Keratinocyte (primary cell): ENCODE measurements around the gene LIME1. TPM values are rescaled to one million over a fixed set of nuclear protein-coding genes. Genes with fewer than 3 reads are reported as not detected.

Source experiments
- DNase-seq: peaks from one replicate; pipeline ENCODE4 v3.0.0-alpha.2; 2011; ENCODE audit warnings: low read depth, missing footprints, low spot score
- FAIRE-seq: peaks from 2 replicates; lab custom pipeline; 2011; peaks lifted over from hg19 to GRCh38; lab: Jason Lieb, UNC
- H2AFZ ChIP-seq: 2 replicates; pipeline ENCODE4 v1.6.0; 2012; ENCODE audit warnings: low read length, control low read depth, inconsistent platforms; ENCODE audit not compliant: control insufficient read depth
- H3K27ac ChIP-seq: 2 replicates; pipeline ENCODE4 v1.5.1; 2011; ENCODE audit warnings: low read length; ENCODE audit not compliant: control insufficient read depth, insufficient read depth
- H3K27me3 ChIP-seq: 3 replicates; pipeline ENCODE4 v1.6.0; 2011; ENCODE audit warnings: low read length; ENCODE audit not compliant: control insufficient read depth, insufficient read depth; ENCODE audit errors: extremely low read depth
- H3K36me3 ChIP-seq, 2 experiments: 2 replicates in 1 of 2; 3 replicates in 1 of 2; pipeline ENCODE4 v1.5.1; 2011; ENCODE audit warnings: low read length in 2 of 2, mild to moderate bottlenecking in 1 of 2; ENCODE audit not compliant: control insufficient read depth in 2 of 2, insufficient read depth in 2 of 2; ENCODE audit errors: extremely low read depth in 1 of 2
- H3K4me1 ChIP-seq: 3 replicates; pipeline ENCODE4 v1.5.1; 2011; ENCODE audit warnings: low read length; ENCODE audit not compliant: control insufficient read depth, insufficient read depth; ENCODE audit errors: extremely low read depth
- H3K4me2 ChIP-seq: 3 replicates; pipeline ENCODE4 v1.6.0; 2011; ENCODE audit warnings: low read depth, low read length; ENCODE audit not compliant: control insufficient read depth, insufficient read depth; ENCODE audit errors: extremely low read depth
- H3K4me3 ChIP-seq, 3 experiments: fragments of 200-600 bp in 1 of 3; sonication (generic) in 1 of 3; 2 replicates in 2 of 3; 3 replicates in 1 of 3; pipeline ENCODE4 v1.5.1; 2011 to 2016; ENCODE audit warnings: low read length in 3 of 3, mild to moderate bottlenecking in 3 of 3, control low read depth in 2 of 3, inconsistent platforms in 1 of 3, low read depth in 1 of 3, mixed read lengths in 1 of 3, mixed run types in 1 of 3, moderate library complexity in 1 of 3; ENCODE audit not compliant: control insufficient read depth in 2 of 3, insufficient read depth in 2 of 3; ENCODE audit errors: extremely low read depth in 1 of 3
- H3K79me2 ChIP-seq: 2 replicates; pipeline ENCODE4 v1.6.0; 2012; ENCODE audit warnings: low read length; ENCODE audit not compliant: control insufficient read depth, insufficient read depth
- H3K9ac ChIP-seq: 3 replicates; pipeline ENCODE4 v1.6.0; 2011; ENCODE audit warnings: low read length; ENCODE audit not compliant: control insufficient read depth, insufficient read depth; ENCODE audit errors: extremely low read depth
- H3K9me1 ChIP-seq: 3 replicates; pipeline ENCODE4 v1.6.0; 2011; ENCODE audit warnings: low read length; ENCODE audit not compliant: control insufficient read depth, insufficient read depth; ENCODE audit errors: extremely low read depth
- H3K9me3 ChIP-seq: 2 replicates; pipeline ENCODE4 v1.5.1; 2012; ENCODE audit warnings: low read depth, low read length; ENCODE audit not compliant: control insufficient read depth
- H4K20me1 ChIP-seq: 3 replicates; pipeline ENCODE4 v1.6.0; 2011; ENCODE audit warnings: low read length; ENCODE audit not compliant: control insufficient read depth, insufficient read depth; ENCODE audit errors: extremely low read depth
- EZH2 ChIP-seq: IDR thresholded peaks from one replicate; pipeline ENCODE4 v1.6.1; 2012; ENCODE audit warnings: inconsistent platforms, mild to moderate bottlenecking, low read length, moderate library complexity
- dilution Hi-C: fragments of 300-500 bp; cut with MboI; formaldehyde crosslinking; loops from one replicate; pipeline ENCODE4 v1.7.0; 2020; ENCODE audit warnings: low sequenced_read_pairs; ENCODE audit not compliant: extremely low pct_ligation_motif_present
- polyA plus RNA-seq, 5 experiments: library from polyadenylated mRNA; depleted of rRNA in 3 of 5; stranded (reverse) in 3 of 5; stranded (forward) in 1 of 5; unstranded in 1 of 5; fragments of >200 nt; gene quantifications; 1 replicate in 1 of 5; 2 replicates in 3 of 5; 3 replicates in 1 of 5; pipeline versions ENCODE4 v1.2.1 to v1.2.3, GENCODE V29; 2011 to 2012; ENCODE audit warnings: missing spikeins in 2 of 5, low read depth in 1 of 5, low replicate concordance in 1 of 5
- TF ChIP-seq, protein P1 (sequence below), 3 experiments: IDR thresholded peaks in 1 of 3; conservative IDR thresholded peaks in 1 of 3; optimal IDR thresholded peaks in 1 of 3; 2 replicates in 2 of 3; 3 replicates in 1 of 3; pipeline versions ENCODE3 to v1.5.1; 2011; ENCODE audit warnings: low read length in 3 of 3, mild to moderate bottlenecking in 3 of 3, moderate library complexity in 2 of 3, control low read depth in 1 of 3, inconsistent platforms in 1 of 3; ENCODE audit not compliant: insufficient read depth in 2 of 3; ENCODE audit errors: extremely low read depth in 1 of 3

Gene LIME1
- polyA plus RNA-seq, 1 donor (not counting 4 experiments of a cell fraction or from before 2014, with no cell fraction given), result 0.75 TPM

DNA sequence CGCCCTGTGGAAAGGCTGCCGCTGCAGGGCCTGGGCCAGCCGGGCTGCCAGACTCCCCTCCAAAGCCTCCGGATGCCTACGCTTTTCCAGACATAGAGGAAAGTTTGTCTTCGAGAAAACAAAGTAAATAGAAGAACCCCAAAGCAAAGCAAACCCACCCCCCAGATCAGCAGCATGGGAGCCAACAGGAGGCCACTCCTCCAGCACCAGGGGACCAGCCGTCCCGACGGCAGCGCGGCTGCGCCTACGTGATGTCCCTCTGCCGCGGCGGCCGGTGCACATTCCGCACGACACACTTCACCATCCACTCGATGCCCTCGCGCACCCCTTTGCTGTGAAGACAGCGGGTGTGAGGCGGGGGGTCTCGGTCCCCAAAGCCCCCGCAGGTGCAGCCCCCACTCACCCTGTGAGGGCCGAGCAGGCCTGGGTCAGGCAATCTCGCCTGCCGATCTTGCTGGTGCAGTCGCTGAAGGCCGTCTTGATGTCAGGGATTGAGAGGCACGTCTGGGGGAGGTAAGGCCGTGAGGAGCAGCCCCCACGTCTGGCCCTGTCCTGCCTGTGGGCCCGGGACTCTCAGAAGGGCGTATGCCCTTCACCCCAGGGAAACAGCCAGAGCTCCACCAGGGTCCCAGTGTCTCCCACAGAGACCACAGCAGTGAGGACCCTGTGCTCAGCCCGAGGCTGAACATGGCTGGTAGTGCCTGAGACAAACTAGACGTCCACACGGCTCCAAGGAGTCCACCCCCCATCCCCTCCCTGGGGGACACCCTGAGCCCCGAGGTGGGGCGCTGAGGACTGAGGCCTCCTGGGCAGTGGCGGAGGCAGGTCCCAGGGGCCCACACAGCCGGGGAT, 36.0 kb upstream of the LIME1 start:
- Histone ChIP-seq H3K36me3 (peaks cover 15 to 22% of the 10 kb centered on the region in 2 experiments), H3K27ac (peak overlapping the region; percentile 84), H4K20me1 (peaks cover under 1% of the 10 kb centered on the region), H3K9me1 (no peaks in the 10 kb centered on the region), H3K9ac (no peak overlapping the region), H3K4me2 (no peak overlapping the region), H3K9me3 (no peaks in the 10 kb centered on the region), H3K4me3 (no peak overlapping the region), H3K27me3 (no peaks in the 10 kb centered on the region), H3K4me1 (peaks cover 35% of the 10 kb centered on the region), H2AFZ (no peak overlapping the region), H3K79me2 (peaks cover 24% of the 10 kb centered on the region)
- dilution Hi-C loops, result no loop called here
- TF ChIP-seq EZH2, result no peak
- TF ChIP-seq, protein P1, sequence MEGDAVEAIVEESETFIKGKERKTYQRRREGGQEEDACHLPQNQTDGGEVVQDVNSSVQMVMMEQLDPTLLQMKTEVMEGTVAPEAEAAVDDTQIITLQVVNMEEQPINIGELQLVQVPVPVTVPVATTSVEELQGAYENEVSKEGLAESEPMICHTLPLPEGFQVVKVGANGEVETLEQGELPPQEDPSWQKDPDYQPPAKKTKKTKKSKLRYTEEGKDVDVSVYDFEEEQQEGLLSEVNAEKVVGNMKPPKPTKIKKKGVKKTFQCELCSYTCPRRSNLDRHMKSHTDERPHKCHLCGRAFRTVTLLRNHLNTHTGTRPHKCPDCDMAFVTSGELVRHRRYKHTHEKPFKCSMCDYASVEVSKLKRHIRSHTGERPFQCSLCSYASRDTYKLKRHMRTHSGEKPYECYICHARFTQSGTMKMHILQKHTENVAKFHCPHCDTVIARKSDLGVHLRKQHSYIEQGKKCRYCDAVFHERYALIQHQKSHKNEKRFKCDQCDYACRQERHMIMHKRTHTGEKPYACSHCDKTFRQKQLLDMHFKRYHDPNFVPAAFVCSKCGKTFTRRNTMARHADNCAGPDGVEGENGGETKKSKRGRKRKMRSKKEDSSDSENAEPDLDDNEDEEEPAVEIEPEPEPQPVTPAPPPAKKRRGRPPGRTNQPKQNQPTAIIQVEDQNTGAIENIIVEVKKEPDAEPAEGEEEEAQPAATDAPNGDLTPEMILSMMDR (optimal IDR thresholded peaks at IDR 0.05 in 1 of 3, IDR thresholded peaks at IDR 0.05 in 1 of 3, conservative IDR thresholded peaks at IDR 0.05 in 1 of 3; ENCODE audit: extremely low read depth in 1 of 3, insufficient read depth in 2 of 3, low read length in 3 of 3), result no peak
- FAIRE-seq (no peak), DNase-seq (no peak)

- peaks cover 29% of the 10 kb centered on the region for H3K79me2 ChIP-seq
- DNase-seq, result no peak
- H3K4me3 ChIP-seq, result no peak overlapping the region
- no peak overlapping the region for H3K9ac ChIP-seq
- peaks cover 32% of the 10 kb centered on the region for H3K4me1 ChIP-seq
- TF ChIP-seq EZH2, result no peak
- TF ChIP-seq, protein P1 (optimal IDR thresholded peaks at IDR 0.05 in 1 of 3, IDR thresholded peaks at IDR 0.05 in 1 of 3, conservative IDR thresholded peaks at IDR 0.05 in 1 of 3; ENCODE audit: extremely low read depth in 1 of 3, insufficient read depth in 2 of 3, low read length in 3 of 3), result no peak
- no peak overlapping the region for H2AFZ ChIP-seq
- no peak for FAIRE-seq
- peaks cover 4% of the 10 kb centered on the region for H4K20me1 ChIP-seq
- no peaks in the 10 kb centered on the region for H3K9me1 ChIP-seq
- peaks cover 15 to 28% of the 10 kb centered on the region in 2 experiments for H3K36me3 ChIP-seq
- no peaks in the 10 kb centered on the region for H3K9me3 ChIP-seq
- dilution Hi-C loops, result no loop called here
- H3K4me2 ChIP-seq, result no peak overlapping the region
- H3K27me3 ChIP-seq, result no peaks in the 10 kb centered on the region
- H3K27ac ChIP-seq, result no peak overlapping the region
Measured at GRCh38 chr20:63701051-63701328, 35.5 kb upstream of the LIME1 start.
